Hematopoietic multipotent progenitor cell treated with erythropoietin and hydrocortisone succinate and interleukin-3 and kit ligand, for 17 days (in vitro differentiated cells): ENCODE data around the gene SFXN1.

Experiments used
- DNase-seq: peaks from one replicate; pipeline ENCODE4 v3.0.0-alpha.2; 2015; ENCODE audit warnings: low spot score

The SFXN1 gene

GRCh38 chr5:175576096-175576495 is 97.7 kb downstream of the SFXN1 start:
- DNase-seq: no peak

- no peak for DNase-seq
These were observed 98.2 kb downstream of the SFXN1 start for GRCh38 chr5:175576591-175576990.
